Activated gamma-delta T cell treated with anti-CD3 and anti-CD28 coated beads, Interleukin-2, amount 50 U/mL, for 16 hours (primary cell): ENCODE measurements around the gene KRTAP5-1.
"Not testable (repeated sequence)": the region's sequence is repeated elsewhere in the genome, so short reads cannot be mapped to it uniquely, and the experiment has no call there.

Source experiments
- DNase-seq: peaks from one replicate; pipeline ENCODE4 v3.0.0-alpha.2; 2020; ENCODE audit warnings: low read depth

KRTAP5-1 gene

DNA sequence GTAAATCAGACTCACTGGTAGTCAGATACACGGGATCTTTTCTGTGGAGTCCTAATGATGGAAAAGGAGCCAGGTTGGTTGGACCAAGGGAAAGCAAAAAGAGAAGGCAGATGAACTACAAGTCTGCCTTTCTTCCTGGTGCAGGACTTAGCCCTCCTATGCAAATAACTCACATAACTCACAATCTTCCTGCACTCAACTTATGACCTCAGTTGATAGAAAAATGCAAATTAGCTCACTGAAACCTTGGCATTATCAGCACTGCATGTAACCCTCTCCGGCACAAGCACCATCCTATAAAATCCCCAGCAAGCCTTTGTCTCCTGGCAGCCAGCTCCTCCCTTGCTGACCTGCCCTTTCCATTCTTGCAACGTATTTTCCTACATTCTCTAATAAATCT lies 16.6 kb upstream of the KRTAP5-1 start:
- DNase-seq = not testable (repeated sequence)

- DNase-seq = no peak
These were observed 15.5 kb upstream of the KRTAP5-1 start for GRCh38 chr11:1600626-1601025.

- no peak for DNase-seq
These were observed 13.7 kb upstream of the KRTAP5-1 start for GRCh38 chr11:1598816-1599215.

DNA sequence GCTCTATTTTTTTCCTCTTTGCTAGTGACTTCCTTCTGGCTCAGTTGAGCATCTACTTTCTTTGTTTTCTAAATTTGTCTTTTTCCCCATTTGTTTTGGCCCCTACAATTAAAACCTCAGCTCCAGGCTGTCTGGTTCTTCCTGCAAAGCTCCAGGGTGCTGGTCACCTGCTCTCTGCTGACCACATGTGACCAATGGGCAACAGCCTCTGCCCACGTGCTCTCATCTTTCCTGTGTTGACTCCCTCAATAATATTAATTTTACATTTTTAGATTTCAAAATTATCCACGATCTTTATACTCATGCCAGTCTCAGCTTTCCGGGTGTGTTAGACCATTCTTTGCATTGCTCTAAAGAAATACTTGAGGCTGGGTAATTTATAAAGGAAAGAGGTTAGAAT lies 13.3 kb upstream of the KRTAP5-1 start:
- DNase-seq = not testable (repeated sequence)

- DNase-seq = no peak
These were observed 12.9 kb upstream of the KRTAP5-1 start, which contains the start of gene KRTAP5-2 for GRCh38 chr11:1597994-1598380. KRTAP5-2 (minus strand) TSS chr11:1598294; CDS start chr11:1598250, 44 bp downstream.

DNA sequence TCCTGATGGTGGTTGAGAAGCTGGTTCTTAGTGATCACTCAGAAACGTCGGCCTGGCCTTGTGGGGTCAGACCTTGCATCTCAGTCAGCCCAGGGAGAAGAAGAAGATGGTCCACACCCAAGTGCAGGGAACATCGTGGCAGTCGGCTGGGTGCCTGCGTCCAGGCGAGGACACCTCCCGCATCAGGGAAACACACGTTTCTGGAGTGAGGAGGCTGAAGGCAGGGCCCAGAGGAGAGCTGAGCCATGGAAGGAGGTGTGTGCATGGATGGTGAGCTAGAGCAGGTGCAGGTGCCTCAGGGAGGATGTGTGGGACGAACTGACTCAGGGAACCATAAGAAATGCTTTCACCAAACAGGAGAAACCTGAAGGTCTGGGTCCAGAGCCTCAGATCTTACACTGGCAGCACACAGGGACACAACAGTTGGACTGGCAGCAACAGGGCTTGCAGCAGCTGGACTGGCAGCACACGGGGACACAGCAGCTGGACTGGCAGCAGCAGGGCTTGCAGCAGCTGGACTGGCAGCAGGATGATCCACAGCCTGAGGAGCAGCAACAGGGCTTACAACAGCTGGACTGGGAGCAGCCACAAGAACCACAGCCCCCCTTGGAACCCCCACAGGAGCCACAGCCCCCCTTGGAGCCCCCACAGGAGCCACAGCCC lies 12.4 kb upstream of the KRTAP5-1 start:
- DNase-seq = no peak

GRCh38 chr11:1596576-1597121 lies 11.6 kb upstream of the KRTAP5-1 start:
- not testable (repeated sequence) for DNase-seq

GRCh38 chr11:1595994-1596575 lies 11.0 kb upstream of the KRTAP5-1 start:
- not testable (repeated sequence) for DNase-seq

GRCh38 chr11:1592628-1593027 lies 7.5 kb upstream of the KRTAP5-1 start:
- no peak for DNase-seq

DNA sequence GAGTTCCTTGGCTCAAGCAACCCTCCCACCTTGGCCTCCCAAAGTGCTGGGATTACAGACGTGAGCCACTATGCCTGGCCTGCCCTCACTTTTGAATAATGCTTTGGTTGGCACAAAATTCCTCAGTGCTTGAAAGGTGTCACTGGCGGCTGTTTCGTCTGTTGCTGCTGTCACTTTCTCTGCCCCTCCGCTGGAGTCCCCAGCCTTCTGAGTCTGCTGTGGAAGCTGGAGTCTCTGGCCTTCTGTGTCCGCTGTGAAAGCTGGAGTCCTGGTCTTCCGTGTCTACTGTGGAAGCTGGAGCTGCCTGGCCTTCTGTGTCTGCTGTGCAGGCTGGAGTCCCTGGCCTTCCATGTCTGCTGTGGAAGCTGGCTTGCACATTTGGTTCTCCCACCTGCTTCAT lies 4.9 kb upstream of the KRTAP5-1 start:
- DNase-seq = no peak

DNA sequence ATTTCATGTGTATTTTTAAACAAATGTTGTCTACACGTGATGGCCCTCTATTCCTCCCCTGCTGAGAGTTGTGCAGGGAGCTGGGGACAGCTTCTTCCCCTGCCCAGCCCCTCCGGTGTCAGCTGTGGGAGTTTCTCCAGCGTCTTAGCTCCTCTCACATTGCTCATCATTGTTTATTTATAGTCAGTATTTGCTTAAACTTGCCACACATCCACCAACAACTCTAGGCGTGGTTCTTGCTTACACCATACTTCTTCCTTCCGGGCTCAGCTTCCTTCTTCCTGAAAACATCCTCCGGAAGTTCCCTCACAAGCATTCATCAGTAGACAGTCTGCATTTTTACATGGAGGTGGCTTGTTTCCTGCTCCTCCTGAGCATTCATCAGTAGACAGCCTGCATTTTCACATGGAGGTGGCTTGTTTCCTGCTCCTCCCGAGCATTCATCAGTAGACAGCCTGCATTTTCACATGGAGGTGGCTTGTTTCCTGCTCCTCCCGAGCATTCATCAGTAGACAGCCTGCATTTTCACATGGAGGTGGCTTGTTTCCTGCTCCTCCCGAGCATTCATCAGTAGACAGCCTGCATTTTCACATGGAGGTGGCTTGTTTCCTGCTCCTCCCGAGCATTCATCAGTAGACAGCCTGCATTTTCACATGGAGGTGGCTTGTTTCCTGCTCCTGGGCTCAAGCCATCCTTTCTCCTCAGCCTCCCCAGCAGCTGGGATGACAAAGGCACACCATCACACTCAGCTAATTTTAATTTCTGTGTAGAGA lies 4.3 kb upstream of the KRTAP5-1 start:
- not testable (repeated sequence) for DNase-seq

GRCh38 chr11:1586699-1587098 lies 1.6 kb upstream of the KRTAP5-1 start:
- no peak for DNase-seq

- DNase-seq = not testable (repeated sequence)
These were observed 2.2 kb downstream of the KRTAP5-1 start for GRCh38 chr11:1582909-1583308.

DNA sequence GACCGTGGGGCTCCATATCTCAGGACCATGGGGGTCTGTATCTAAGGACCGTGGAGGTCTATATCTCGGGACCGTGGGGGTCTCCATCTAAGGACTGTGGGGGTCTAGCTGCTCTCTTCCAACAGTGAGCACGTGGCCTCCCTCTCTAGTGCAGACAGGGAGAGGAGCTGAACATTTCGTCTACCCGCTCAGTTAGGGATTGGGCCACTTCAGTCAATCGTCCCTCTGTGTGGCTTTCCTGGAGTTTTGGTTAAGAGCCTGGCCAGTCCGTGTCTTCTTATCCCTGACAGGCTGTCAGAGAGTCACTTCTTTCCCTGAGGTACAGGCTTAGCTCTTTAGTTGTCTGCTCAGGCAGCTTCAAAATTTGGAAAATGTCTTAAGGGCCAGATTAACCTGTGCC lies 3.1 kb downstream of the KRTAP5-1 start:
- no peak for DNase-seq

- no peak for DNase-seq
These were observed 8.3 kb downstream of the KRTAP5-1 start for GRCh38 chr11:1576825-1577224.

DNA sequence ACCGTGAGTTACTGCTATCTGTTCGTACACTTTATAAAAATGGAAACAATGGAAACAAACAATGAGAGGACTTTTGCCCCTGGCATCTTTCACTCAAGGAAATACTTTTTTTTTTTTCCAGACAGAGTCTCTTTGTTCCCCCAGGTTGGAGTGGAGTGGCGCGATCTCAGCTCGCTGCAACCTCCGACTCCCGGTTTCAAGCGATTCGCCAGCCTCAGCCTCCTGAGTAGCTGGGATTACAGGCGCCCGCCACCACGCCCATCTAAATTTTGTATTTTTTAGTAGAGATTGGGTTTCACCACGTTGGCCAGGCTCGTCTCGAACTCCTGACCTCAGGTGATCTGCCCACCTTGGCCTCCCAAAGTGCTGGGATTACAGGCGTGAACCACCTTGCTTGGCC lies 9.3 kb downstream of the KRTAP5-1 start:
- DNase-seq = not testable (repeated sequence)

DNA sequence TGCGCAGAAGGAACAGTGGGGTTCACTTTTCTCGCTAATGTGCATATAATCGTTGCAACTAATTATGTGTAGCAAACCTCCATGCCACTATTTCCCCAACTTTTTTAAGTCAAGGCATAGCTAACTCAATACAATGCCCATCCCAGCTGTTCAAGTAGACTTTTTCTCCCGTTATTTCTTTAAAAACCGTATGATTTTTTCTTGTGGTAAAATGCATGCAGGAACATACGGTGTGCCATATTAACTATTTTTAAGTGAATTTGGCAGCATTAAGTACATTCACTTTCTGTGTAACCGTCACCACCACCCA lies 10.2 kb downstream of the KRTAP5-1 start:
- no peak for DNase-seq

DNA sequence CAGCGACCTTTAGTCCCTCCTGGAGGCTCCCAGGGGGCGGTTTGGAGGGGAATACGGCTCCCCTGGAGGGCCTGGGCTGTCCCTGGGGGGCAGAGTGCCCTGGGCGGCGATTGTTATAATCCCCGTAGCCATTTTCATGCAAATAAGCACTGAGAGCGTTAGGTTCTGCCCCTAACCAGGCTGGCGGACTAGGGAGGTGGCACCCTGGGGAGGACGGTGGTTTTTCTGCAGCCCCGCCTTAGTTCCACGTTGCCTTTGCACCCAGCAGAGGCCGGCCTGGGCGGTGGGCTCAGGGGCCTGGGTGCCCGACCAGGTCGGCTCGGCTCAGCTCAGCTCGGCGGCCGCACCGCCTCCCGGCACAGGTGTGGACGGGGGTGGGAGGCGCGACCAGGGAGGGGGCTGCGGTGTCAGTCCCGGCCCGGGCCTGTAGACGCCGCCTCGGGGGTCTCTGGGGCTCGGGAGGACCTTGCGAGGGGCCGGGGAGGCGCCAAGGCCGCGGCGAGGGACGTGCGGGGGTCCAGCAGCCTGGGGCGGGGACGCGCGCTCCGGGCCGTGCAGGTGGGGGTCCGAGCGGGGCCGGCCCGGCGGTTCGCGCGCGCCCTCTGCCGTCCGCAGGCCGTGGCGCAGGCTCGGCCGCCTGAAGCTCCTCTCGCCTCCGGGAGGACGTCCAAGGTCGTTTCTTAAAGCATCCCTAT lies 10.7 kb downstream of the KRTAP5-1 start:
- DNase-seq = peak; percentile 42

GRCh38 chr11:1573903-1574237 lies 11.2 kb downstream of the KRTAP5-1 start:
- no peak for DNase-seq

DNA sequence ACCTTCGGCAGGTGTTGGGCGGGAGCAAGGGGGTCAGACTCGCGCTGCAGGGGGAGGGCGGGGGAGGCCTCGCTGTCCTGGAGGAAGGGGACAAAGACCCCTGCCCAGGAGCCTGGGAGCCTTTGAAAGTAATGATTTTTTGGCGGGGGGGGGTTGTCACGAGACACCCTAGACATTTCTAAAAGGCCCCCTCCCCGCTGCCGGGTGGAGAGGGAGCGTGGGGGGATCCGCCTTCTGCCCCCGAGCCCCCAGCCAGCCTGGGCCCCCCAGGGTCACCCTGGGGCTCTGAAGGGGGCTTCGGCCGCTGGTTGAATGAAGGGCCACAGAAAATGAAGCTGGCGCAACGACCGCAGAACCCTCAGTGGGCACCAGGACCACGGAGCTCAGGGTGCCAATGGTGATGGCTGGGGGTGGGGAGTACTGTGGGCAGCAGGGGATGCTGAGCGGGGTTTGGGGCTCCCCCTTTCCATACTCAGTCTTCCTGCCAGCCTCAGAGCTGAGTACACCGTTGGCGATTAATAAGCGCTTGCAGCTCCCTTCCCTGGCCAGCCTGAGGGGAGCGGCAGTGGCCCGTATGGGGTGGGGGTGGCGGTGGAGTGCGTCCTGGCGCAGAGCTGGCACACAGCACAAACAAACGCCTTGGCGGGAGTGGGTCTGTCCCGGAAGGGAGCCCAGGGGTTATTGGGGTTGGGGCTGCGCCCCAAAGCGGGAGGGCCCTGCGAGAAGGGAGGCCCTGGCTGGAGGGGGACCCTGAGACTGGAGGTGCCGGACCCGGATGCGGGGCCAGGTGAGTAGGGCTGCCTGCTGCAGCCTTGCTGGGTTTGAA lies 11.8 kb downstream of the KRTAP5-1 start:
- DNase-seq = no peak

GRCh38 chr11:1572197-1573076 lies 12.6 kb downstream of the KRTAP5-1 start, which contains the start of gene DUSP8:
DUSP8 (minus strand) TSS chr11:1572271; CDS start chr11:1565826, 6,445 bp downstream.
- peak; percentile 90 for DNase-seq
